SK-MEL-5 (cell line): ENCODE measurements around the gene MYO15B. TPM values are rescaled to one million over a fixed set of nuclear protein-coding genes. Genes with fewer than 3 reads are reported as not detected.
"Not testable (repeated sequence)": the region's sequence is repeated elsewhere in the genome, so short reads cannot be mapped to it uniquely, and the experiment has no call there.

ENCODE experiments used
- DNase-seq: peaks from one replicate; pipeline ENCODE4 v3.0.0-alpha.2; 2016; ENCODE audit warnings: low read depth, low spot score
- in situ Hi-C: cut with HindIII; loops from 2 replicates; pipeline ENCODE4 v1.10.0; 2016; ENCODE audit warnings: low sequenced_read_pairs, high pct_unique_total_duplicates, low pct_unique_long_range_greater_than_20kb
- total RNA-seq: library from RNA; depleted of rRNA; stranded (reverse); fragments of >200 nt; shearing (Covaris generic); gene quantifications from 2 replicates; pipeline ENCODE4 v1.2.3, GENCODE V29; 2014

Gene MYO15B
- total RNA-seq, 1 experiment from 2014 or later, result 1.6 TPM

GRCh38 chr17:75571885-75572215 lies 15.8 kb upstream of the MYO15B start:
- in situ Hi-C loops, result no loop called here
- DNase-seq, result no peak

- in situ Hi-C loops, result no loop called here
These were observed 14.7 kb upstream of the MYO15B start for GRCh38 chr17:75572713-75573539.

DNA sequence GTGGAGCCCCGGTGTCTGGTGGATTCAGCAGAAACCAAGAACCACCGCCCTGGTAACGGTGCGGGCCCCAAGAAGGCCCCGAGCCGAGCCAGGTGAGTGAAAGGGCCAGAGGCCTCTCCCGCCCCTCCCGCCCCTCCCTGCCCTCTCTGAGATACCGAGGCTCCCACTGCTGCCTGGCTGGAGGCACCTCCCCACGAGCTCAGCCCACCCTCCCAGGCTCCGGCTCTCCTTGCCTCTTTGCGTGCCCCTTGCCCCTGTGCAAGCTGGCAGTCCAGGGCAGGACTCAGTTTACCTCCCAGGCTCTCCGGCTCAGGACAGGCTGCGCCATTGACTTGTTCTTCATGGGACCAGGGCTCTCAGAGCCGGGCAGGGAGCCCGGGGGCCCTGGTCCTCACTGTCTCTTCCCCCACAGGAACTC lies 14.1 kb upstream of the MYO15B start:
- in situ Hi-C loops, result no loop called here
- DNase-seq, result no peak

More at GRCh38 chr17:75572713-75573539, 14.7 kb upstream of the MYO15B start:
- no peak for DNase-seq

DNA sequence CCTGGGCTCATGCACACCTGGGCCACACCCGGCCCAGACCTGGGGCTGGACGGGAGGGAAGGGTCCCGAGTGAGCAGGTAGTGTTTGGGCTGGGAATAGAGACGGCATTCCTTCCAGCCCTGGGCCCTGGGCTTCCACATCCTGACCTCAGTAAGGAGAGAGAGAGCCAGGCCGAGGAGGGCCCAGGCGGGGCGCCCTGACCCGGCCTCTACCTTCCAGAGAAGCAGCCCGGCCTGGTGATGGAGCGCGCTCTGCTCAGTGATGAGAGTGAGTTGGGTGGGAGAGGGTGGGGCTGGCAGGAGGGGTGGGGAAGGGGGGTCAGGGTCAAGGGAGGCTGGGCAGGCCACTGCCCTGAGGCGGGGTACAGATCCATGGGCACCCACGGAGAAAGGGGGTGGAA lies 13.6 kb upstream of the MYO15B start:
- in situ Hi-C loops, result no loop called here
- DNase-seq, result no peak

DNA sequence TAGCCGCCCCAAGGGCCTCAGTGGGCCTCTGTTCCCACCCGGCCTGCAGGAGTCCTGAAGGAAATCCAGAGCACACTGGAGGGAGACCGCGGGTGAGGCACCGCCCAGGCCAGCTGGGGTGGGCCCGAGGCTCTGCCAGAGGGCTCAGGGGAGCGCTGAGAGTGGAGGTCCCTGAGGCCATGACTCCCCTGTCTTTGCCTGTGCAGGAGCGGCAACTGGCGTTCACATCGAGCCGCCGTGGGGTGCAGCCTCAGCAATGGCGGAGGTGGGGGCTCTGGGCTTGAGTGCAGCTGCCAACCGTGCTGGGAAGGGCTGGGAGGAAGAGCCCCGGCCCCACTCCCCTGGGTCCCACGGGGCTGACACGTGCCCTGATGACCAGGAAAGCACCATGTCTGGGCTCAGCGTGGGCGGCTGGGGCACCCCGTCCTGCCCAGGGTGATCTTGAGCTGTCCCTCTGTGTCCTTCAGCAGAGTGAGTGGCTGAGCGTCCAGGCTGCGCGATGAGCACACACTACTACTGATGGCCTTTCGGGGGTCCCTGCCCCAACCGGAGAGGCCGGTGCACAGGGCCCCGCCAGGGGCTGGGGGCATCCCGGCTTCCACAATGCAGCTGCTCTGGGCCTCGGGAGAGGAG lies 13.1 kb upstream of the MYO15B start:
- in situ Hi-C loops, result no loop called here
- DNase-seq, result no peak

GRCh38 chr17:75575197-75575596 lies 12.4 kb upstream of the MYO15B start:
- in situ Hi-C loops, result no loop called here
- no peak for DNase-seq

GRCh38 chr17:75575728-75576127 lies 11.9 kb upstream of the MYO15B start:
- in situ Hi-C loops, result no loop called here
- no peak for DNase-seq

DNA sequence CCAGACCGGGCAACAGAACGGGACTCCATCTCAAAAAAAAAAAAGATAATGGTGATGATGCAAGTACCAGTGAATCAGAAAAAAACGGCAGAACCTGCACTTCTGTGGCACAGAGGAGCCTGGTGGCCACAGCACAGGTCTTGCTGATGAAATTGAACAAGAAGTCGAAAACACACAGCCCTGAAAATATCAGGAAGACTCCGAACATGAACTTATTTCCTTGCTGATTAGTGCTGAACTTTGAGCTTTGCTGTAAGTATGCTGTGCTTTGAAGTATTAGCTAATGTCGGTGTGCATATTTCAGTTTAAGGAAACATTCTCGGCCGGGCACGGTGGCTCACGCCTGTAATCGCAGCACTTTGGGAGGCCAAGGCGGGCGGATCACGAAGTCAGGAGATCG lies 10.9 kb upstream of the MYO15B start:
- DNase-seq, result no peak
- in situ Hi-C loops, result no loop called here

DNA sequence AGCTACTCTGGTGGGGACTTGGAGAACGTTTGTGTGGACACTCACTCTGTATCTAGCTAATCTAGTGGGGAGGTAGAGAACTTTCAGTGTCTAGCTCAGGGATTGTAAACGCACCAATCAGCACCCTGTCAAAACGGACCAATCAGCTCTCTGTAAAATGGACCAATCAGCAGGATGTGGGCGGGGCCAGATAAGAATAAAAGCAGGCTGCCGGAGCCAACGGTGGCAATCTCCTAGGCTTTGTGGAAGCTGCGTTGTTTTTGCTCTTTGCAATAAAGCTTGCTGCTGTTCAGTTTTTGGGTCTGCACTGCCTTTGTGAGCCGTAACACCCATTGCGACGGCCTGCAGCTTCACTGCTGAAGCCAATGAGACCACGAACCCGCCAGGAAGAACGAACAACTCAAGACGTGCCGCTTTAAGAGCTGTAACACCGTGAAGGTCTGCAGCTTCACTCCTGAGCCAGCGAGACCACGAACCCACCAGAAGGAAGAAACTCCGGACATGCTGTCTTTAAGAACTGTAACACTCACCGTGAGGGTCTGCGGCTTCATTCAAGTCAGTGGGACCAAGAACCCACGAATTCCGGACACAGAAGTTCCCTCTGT lies 6.4 kb upstream of the MYO15B start:
- DNase-seq, in situ Hi-C loops: not testable (repeated sequence)

DNA sequence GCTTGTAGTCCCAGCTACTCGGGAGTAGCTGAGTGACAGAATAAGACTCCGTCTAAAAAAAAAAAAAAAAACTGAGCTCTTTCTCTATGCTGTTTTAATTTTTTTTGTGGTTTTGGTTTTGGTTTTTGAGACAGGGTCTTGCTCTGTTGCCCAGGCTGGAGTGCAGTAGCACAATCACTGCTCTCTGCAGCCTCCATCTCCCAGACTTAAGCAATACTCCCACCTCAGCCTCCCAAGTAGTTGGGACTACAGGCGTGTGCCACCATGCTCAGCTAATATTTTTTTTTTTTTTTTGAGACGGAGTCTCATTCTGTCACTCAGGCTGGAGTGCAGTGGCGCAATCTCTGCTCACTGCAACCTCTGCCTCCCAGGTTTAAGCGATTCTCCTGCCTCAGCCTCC lies 4.4 kb upstream of the MYO15B start:
- DNase-seq, in situ Hi-C loops: not testable (repeated sequence)

GRCh38 chr17:75584849-75585175 lies 2.8 kb upstream of the MYO15B start:
- DNase-seq, result no peak

DNA sequence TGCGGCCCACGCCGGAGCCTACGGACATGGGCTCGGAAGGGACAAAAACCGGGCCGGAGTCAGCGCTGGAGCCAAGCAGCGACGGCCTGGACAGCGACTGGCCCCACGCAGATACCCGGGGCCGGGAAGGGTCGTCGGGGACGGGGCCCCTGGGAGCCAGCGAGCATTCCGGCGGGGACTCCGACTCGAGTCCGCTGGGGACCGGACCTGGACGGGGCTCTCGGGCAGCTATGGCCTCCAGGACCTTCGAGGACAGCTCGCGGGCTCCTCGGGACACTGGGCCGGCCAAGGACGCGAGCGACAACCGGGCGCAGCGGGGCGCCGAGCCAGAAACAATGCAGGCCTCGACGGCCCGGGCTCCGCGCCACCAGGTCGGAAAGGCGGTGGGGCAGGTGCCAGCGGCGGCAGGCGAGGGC lies 1.0 kb downstream of the MYO15B start:
- DNase-seq, result no peak
- in situ Hi-C loops, result no loop called here

More at GRCh38 chr17:75584849-75585175, 2.8 kb upstream of the MYO15B start:
- in situ Hi-C loops, result no loop called here

- peak; percentile 92 for DNase-seq
- in situ Hi-C loops, result no loop called here
These were observed 1.7 kb downstream of the MYO15B start for GRCh38 chr17:75589012-75589918.

GRCh38 chr17:75589919-75590303 lies 2.3 kb downstream of the MYO15B start:
- DNase-seq, result no peak
- in situ Hi-C loops, result no loop called here

GRCh38 chr17:75590314-75590761 lies 2.7 kb downstream of the MYO15B start:
- DNase-seq, result no peak
- in situ Hi-C loops, result no loop called here

DNA sequence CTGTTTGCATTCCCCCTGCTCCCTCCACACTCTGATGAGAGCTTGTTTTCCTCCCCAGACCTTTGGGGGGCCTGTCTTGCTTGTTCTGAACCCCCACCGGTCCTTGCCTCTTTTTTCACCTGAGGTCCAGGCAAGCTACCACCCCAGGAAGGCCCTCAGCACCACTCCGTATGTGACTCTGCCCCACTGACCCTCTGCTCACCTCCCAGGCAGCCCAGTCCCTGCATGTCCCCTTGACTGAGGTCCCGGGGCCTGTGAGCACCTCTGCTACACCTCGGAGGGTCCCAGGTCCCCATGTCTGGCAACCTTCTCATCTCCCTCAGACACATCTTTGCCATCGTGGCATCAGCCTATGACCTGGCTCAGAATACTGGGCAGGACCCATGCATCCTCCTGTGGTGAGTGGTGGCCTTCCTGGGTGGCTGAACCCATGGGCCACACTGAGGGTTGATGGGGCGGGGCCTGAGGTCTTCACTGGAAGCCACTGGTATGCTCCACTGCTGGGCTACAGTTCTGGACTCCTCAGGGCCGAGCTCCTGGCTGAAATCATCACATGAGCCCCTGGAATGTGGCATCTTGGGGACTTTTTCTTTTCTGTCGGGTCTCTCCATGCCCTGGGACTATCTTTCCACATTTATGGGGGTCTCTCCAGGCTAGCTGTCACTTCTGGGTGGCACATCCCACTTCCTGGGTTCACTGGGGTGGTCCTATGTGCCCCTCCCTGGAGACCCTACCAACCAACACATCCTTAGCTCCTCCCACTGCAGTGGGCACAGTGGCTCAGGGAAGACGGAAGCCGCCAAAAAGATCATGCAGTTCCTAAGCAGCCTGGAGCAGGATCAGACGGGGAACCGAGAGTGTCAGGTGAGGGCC lies 3.5 kb downstream of the MYO15B start:
- no peak for DNase-seq
- in situ Hi-C loops, result no loop called here

DNA sequence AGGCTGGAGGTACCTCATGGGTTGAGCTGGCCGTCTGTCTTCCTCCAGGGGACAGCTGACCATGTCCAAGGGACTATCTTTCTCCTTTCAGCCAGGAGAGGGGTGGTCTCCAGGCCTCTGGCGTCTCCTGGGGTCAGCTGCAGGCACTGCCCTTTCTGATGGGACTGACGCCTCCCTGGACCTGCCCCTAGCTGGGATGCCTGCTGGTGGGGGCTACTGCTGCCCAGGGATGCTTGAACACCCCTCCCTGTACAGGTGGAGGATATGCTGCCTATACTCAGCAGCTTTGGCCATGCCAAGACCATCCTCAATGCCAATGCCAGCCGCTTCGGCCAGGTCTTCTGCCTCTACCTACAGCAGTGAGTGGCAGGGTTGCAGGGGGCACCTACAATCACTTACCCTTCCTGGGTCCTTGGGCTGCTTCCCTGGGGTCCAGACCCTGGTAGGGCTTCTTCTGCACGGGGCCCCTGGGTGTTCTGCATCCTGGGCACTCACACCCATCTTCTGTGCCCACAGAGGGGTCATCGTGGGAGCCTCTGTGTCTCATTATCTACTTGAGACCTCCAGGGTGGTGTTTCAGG lies 4.2 kb downstream of the MYO15B start:
- in situ Hi-C loops, result no loop called here
- no peak for DNase-seq
